ENCODE results near the gene MEFV.

The MEFV gene

GRCh38 chr16:3256146-3256865 lies at the start of gene MEFV:
Gene MEFV, minus strand, starts transcription at chr16:3256633. Its CDS starts 46 bp downstream, at chr16:3256587.
- Histone ChIP-seq H3K36me3 (ENCODE audit: control insufficient read depth, insufficient read depth, low read length) (no peaks in the 10 kb centered on the region), H3K4me3 (ENCODE audit: low read length) (no peak within 1 kb of the TSS), H3K9ac (ENCODE audit: low read length) (no peak within 1 kb of the TSS), H3K27me3 (ENCODE audit: control insufficient read depth, insufficient read depth, low read length) (no peaks in the 10 kb centered on the region), H3K9me3 (ENCODE audit: control insufficient read depth, low read length) (no peaks in the 10 kb centered on the region), H3K4me1 (ENCODE audit: control insufficient read depth, insufficient read depth, low read length) (no peaks in the 10 kb centered on the region)

- Histone ChIP-seq H3K36me3 (ENCODE audit: control insufficient read depth, insufficient read depth, low read length) (peaks cover 7% of the 10 kb centered on the region), H3K4me1 (ENCODE audit: control insufficient read depth, insufficient read depth, low read length) (peaks cover 6% of the 10 kb centered on the region), H3K4me3 (ENCODE audit: low read length) (peak overlapping the region; percentile 75), H3K9ac (ENCODE audit: low read length) (peak overlapping the region; percentile 78), H3K27me3 (ENCODE audit: control insufficient read depth, insufficient read depth, low read length) (no peaks in the 10 kb centered on the region), H3K9me3 (ENCODE audit: control insufficient read depth, low read length) (peaks cover 54% of the 10 kb centered on the region)
Measured at GRCh38 chr16:3306078-3306477, 49.6 kb upstream of the MEFV start.

- H3K9me3 ChIP-seq (ENCODE audit: control insufficient read depth, low read length): peaks cover 54% of the 10 kb centered on the region
- peaks cover 7% of the 10 kb centered on the region for H3K36me3 ChIP-seq (ENCODE audit: control insufficient read depth, insufficient read depth, low read length)
Measured at GRCh38 chr16:3305109-3306068, 49.0 kb upstream of the MEFV start, which contains the start of the genes TIGD7 and ZNF75A. Gene TIGD7, minus strand, starts transcription at chr16:3305430. Its CDS starts 4,816 bp downstream, at chr16:3300614. Gene ZNF75A, plus strand, starts transcription at chr16:3305497. Its CDS starts 2,932 bp downstream, at chr16:3308429.

GRCh38 chr16:3304370-3304769 lies 47.9 kb upstream of the MEFV start:
- Histone ChIP-seq H3K4me3 (ENCODE audit: low read length) (peak overlapping the region; percentile 75), H3K9me3 (ENCODE audit: control insufficient read depth, low read length) (peaks cover 52% of the 10 kb centered on the region), H3K27me3 (ENCODE audit: control insufficient read depth, insufficient read depth, low read length) (no peaks in the 10 kb centered on the region), H3K9ac (ENCODE audit: low read length) (no peak overlapping the region), H3K4me1 (ENCODE audit: control insufficient read depth, insufficient read depth, low read length) (peaks cover 6% of the 10 kb centered on the region), H3K36me3 (ENCODE audit: control insufficient read depth, insufficient read depth, low read length) (peaks cover 7% of the 10 kb centered on the region)

More at GRCh38 chr16:3305109-3306068, 49.0 kb upstream of the MEFV start, which contains the start of the genes TIGD7 and ZNF75A:
- H3K27me3 ChIP-seq (ENCODE audit: control insufficient read depth, insufficient read depth, low read length): no peaks in the 10 kb centered on the region
- H3K9ac ChIP-seq (ENCODE audit: low read length): peak within 1 kb of the TSS; percentile 78
- H3K4me3 ChIP-seq (ENCODE audit: low read length): peak within 1 kb of the TSS; percentile 75
- H3K4me1 ChIP-seq (ENCODE audit: control insufficient read depth, insufficient read depth, low read length): peaks cover 6% of the 10 kb centered on the region

GRCh38 chr16:3295783-3296182 lies 39.4 kb upstream of the MEFV start:
- Histone ChIP-seq H3K27me3 (ENCODE audit: control insufficient read depth, insufficient read depth, low read length) (no peaks in the 10 kb centered on the region), H3K9me3 (ENCODE audit: control insufficient read depth, low read length) (peaks cover 21% of the 10 kb centered on the region), H3K36me3 (ENCODE audit: control insufficient read depth, insufficient read depth, low read length) (peaks cover 3% of the 10 kb centered on the region), H3K9ac (ENCODE audit: low read length) (no peak overlapping the region), H3K4me3 (ENCODE audit: low read length) (no peak overlapping the region), H3K4me1 (ENCODE audit: control insufficient read depth, insufficient read depth, low read length) (no peaks in the 10 kb centered on the region)

- H3K27me3 ChIP-seq (ENCODE audit: control insufficient read depth, insufficient read depth, low read length): no peaks in the 10 kb centered on the region
- no peaks in the 10 kb centered on the region for H3K4me1 ChIP-seq (ENCODE audit: control insufficient read depth, insufficient read depth, low read length)
- H3K9ac ChIP-seq (ENCODE audit: low read length): no peak overlapping the region
- no peak overlapping the region for H3K4me3 ChIP-seq (ENCODE audit: low read length)
- H3K9me3 ChIP-seq (ENCODE audit: control insufficient read depth, low read length): peaks cover 27% of the 10 kb centered on the region
- H3K36me3 ChIP-seq (ENCODE audit: control insufficient read depth, insufficient read depth, low read length): peaks cover 8% of the 10 kb centered on the region
Measured at GRCh38 chr16:3295209-3295608, 38.8 kb upstream of the MEFV start.

GRCh38 chr16:3292604-3293003 lies 36.2 kb upstream of the MEFV start:
- H3K4me3 ChIP-seq (ENCODE audit: low read length): no peak overlapping the region
- H3K4me1 ChIP-seq (ENCODE audit: control insufficient read depth, insufficient read depth, low read length): no peaks in the 10 kb centered on the region
- no peak overlapping the region for H3K9ac ChIP-seq (ENCODE audit: low read length)
- peaks cover 21% of the 10 kb centered on the region for H3K36me3 ChIP-seq (ENCODE audit: control insufficient read depth, insufficient read depth, low read length)
- no peaks in the 10 kb centered on the region for H3K27me3 ChIP-seq (ENCODE audit: control insufficient read depth, insufficient read depth, low read length)
- peaks cover 44% of the 10 kb centered on the region for H3K9me3 ChIP-seq (ENCODE audit: control insufficient read depth, low read length)

GRCh38 chr16:3289998-3290673 lies 33.7 kb upstream of the MEFV start:
- no peaks in the 10 kb centered on the region for H3K4me1 ChIP-seq (ENCODE audit: control insufficient read depth, insufficient read depth, low read length)
- H3K27me3 ChIP-seq (ENCODE audit: control insufficient read depth, insufficient read depth, low read length): no peaks in the 10 kb centered on the region
- H3K9me3 ChIP-seq (ENCODE audit: control insufficient read depth, low read length): peaks cover 35% of the 10 kb centered on the region
- H3K4me3 ChIP-seq (ENCODE audit: low read length): peak overlapping the region; percentile 9
- H3K9ac ChIP-seq (ENCODE audit: low read length): no peak overlapping the region
- peaks cover 34% of the 10 kb centered on the region for H3K36me3 ChIP-seq (ENCODE audit: control insufficient read depth, insufficient read depth, low read length)

- peaks cover 25% of the 10 kb centered on the region for H3K36me3 ChIP-seq (ENCODE audit: control insufficient read depth, insufficient read depth, low read length)
- H3K9me3 ChIP-seq (ENCODE audit: control insufficient read depth, low read length): peaks cover 21% of the 10 kb centered on the region
- H3K4me3 ChIP-seq (ENCODE audit: low read length): no peak overlapping the region
- H3K4me1 ChIP-seq (ENCODE audit: control insufficient read depth, insufficient read depth, low read length): peaks cover 6% of the 10 kb centered on the region
- no peaks in the 10 kb centered on the region for H3K27me3 ChIP-seq (ENCODE audit: control insufficient read depth, insufficient read depth, low read length)
- H3K9ac ChIP-seq (ENCODE audit: low read length): no peak overlapping the region
Measured at GRCh38 chr16:3285131-3285530, 28.7 kb upstream of the MEFV start.

- no peaks in the 10 kb centered on the region for H3K27me3 ChIP-seq (ENCODE audit: control insufficient read depth, insufficient read depth, low read length)
- H3K36me3 ChIP-seq (ENCODE audit: control insufficient read depth, insufficient read depth, low read length): peaks cover 13% of the 10 kb centered on the region
- peak overlapping the region; percentile 81 for H3K9ac ChIP-seq (ENCODE audit: low read length)
- H3K4me1 ChIP-seq (ENCODE audit: control insufficient read depth, insufficient read depth, low read length): peaks cover 6% of the 10 kb centered on the region
- peaks cover 7% of the 10 kb centered on the region for H3K9me3 ChIP-seq (ENCODE audit: control insufficient read depth, low read length)
- H3K4me3 ChIP-seq (ENCODE audit: low read length): peak overlapping the region; percentile 85
Measured at GRCh38 chr16:3283543-3284447, 27.4 kb upstream of the MEFV start.

Data from mucosa of stomach (tissue), 1 donor.